IPS DF 4.7 (cell line): ENCODE data around the gene SYNDIG1.

ENCODE experiments used
- DNase-seq: peaks from one replicate; pipeline ENCODE4 v3.0.0-alpha.2; 2013; ENCODE audit warnings: low spot score; ENCODE audit errors: extremely low read depth

SYNDIG1 gene

GRCh38 chr20:24630486-24631172, 161.2 kb downstream of the SYNDIG1 start:
- no peak for DNase-seq

GRCh38 chr20:24631173-24631505, 161.7 kb downstream of the SYNDIG1 start:
- no peak for DNase-seq

GRCh38 chr20:24632581-24632980, 163.2 kb downstream of the SYNDIG1 start:
- DNase-seq = no peak

- no peak for DNase-seq
Observed at GRCh38 chr20:24633026-24633425, 163.6 kb downstream of the SYNDIG1 start.

- no peak for DNase-seq
Observed at GRCh38 chr20:24633521-24633920, 164.1 kb downstream of the SYNDIG1 start.

GRCh38 chr20:24634855-24635254, 165.4 kb downstream of the SYNDIG1 start:
- no peak for DNase-seq

GRCh38 chr20:24636626-24637025, 167.2 kb downstream of the SYNDIG1 start:
- DNase-seq = no peak

- DNase-seq = no peak
Observed at GRCh38 chr20:24637087-24637486, 167.7 kb downstream of the SYNDIG1 start.

GRCh38 chr20:24637941-24638340, 168.5 kb downstream of the SYNDIG1 start:
- no peak for DNase-seq

- DNase-seq = no peak
Observed at GRCh38 chr20:24638591-24639548, 169.4 kb downstream of the SYNDIG1 start.

- no peak for DNase-seq
Observed at GRCh38 chr20:24640276-24640675, 170.8 kb downstream of the SYNDIG1 start.

GRCh38 chr20:24640686-24641085, 171.3 kb downstream of the SYNDIG1 start:
- no peak for DNase-seq

GRCh38 chr20:24643731-24644626, 174.6 kb downstream of the SYNDIG1 start:
- DNase-seq = no peak

- DNase-seq = no peak
Observed at GRCh38 chr20:24646321-24646720, 176.9 kb downstream of the SYNDIG1 start.

- no peak for DNase-seq
Observed at GRCh38 chr20:24647713-24648112, 178.3 kb downstream of the SYNDIG1 start.

GRCh38 chr20:24648481-24648880, 179.1 kb downstream of the SYNDIG1 start:
- no peak for DNase-seq

GRCh38 chr20:24648919-24649318, 179.5 kb downstream of the SYNDIG1 start:
- DNase-seq = no peak

GRCh38 chr20:24649787-24650490, 180.5 kb downstream of the SYNDIG1 start:
- DNase-seq = no peak

GRCh38 chr20:24651171-24651975, 181.9 kb downstream of the SYNDIG1 start:
- no peak for DNase-seq

GRCh38 chr20:24651976-24652345, 182.5 kb downstream of the SYNDIG1 start:
- DNase-seq = no peak
